GM12891 (cell line): ENCODE results near the gene NKTR.

ENCODE experiments used
- PAX5 ChIP-seq: IDR thresholded peaks from 2 replicates; pipeline ENCODE4 v1.6.1; 2011; ENCODE audit warnings: low read length, moderate library complexity, mild to moderate bottlenecking; ENCODE audit not compliant: insufficient read depth, severe bottlenecking
- POLR2A ChIP-seq: IDR thresholded peaks from 2 replicates; pipeline ENCODE4 v1.6.1; 2011; ENCODE audit warnings: low read depth, low read length, control low read depth
- POU2F2 ChIP-seq: IDR thresholded peaks from 2 replicates; pipeline ENCODE4 v1.6.1; 2011; ENCODE audit warnings: low read depth, mild to moderate bottlenecking, control low read depth, low read length, moderate library complexity
- TAF1 ChIP-seq: IDR thresholded peaks from 2 replicates; pipeline ENCODE4 v1.6.1; 2011; ENCODE audit warnings: low read depth, low read length, control low read depth

- TF ChIP-seq PAX5 (no peak), POLR2A (no peak), TAF1 (no peak), POU2F2 (no peak)
Observed at GRCh38 chr3:42653303-42653559, 52.7 kb downstream of the NKTR start.
